Small intestine (tissue), 7 donors: ENCODE data around the gene DNAJB7. TPM values are rescaled to one million over a fixed set of nuclear protein-coding genes. Genes with fewer than 3 reads are reported as not detected.

Source experiments
- DNase-seq, 2 donors: peaks; one replicate each; pipeline versions ENCODE4 v3.0.0 to v3.0.0-alpha.2; 2013
- FAIRE-seq: peaks from 2 replicates; lab custom pipeline; 2012; peaks lifted over from hg19 to GRCh38; lab: Jason Lieb, UNC
- H3K27ac ChIP-seq, 3 donors: one replicate each; pipeline ENCODE4 v1.5.1; 2013; ENCODE audit warnings: low read length in 2 of 3, mild to moderate bottlenecking in 2 of 3, control low read depth in 1 of 3, inconsistent platforms in 1 of 3, low read depth in 1 of 3, moderate library complexity in 1 of 3
- H3K27me3 ChIP-seq, 3 donors: one replicate each; pipeline ENCODE4 v1.6.1; 2013; ENCODE audit warnings: low read length in 3 of 3, inconsistent platforms in 1 of 3; ENCODE audit not compliant: control insufficient read depth in 3 of 3, insufficient read depth in 3 of 3
- H3K36me3 ChIP-seq, 3 donors: one replicate each; pipeline ENCODE4 v1.6.1; 2013; ENCODE audit warnings: low read length in 3 of 3, inconsistent platforms in 1 of 3, low read depth in 1 of 3, mild to moderate bottlenecking in 1 of 3, moderate library complexity in 1 of 3; ENCODE audit not compliant: control insufficient read depth in 3 of 3, insufficient read depth in 2 of 3
- H3K4me1 ChIP-seq, 3 donors: one replicate each; pipeline ENCODE4 v1.6.1; 2013; ENCODE audit warnings: low read length in 2 of 3, inconsistent platforms in 1 of 3, low read depth in 1 of 3, mild to moderate bottlenecking in 1 of 3, moderate library complexity in 1 of 3; ENCODE audit not compliant: control insufficient read depth in 3 of 3, insufficient read depth in 2 of 3
- H3K4me3 ChIP-seq, 3 donors: one replicate each; pipeline ENCODE4 v1.5.1; 2013; ENCODE audit warnings: low read length in 3 of 3, control low read depth in 1 of 3, inconsistent platforms in 1 of 3, low read depth in 1 of 3, mild to moderate bottlenecking in 1 of 3, moderate library complexity in 1 of 3
- H3K9me3 ChIP-seq, 2 donors: one replicate each; pipeline ENCODE4 v1.6.1; 2013; ENCODE audit warnings: low read depth in 1 of 2, low read length in 1 of 2; ENCODE audit not compliant: control insufficient read depth in 2 of 2, insufficient read depth in 1 of 2
- WGBS, 3 donors: extraction: QIAGEN DNeasy Blood & Tissue Kit; methylation state at CpG; one replicate each; pipeline ENCODE4 v1.1.7; 2013; 5-methylcytosine and 5-hydroxymethylcytosine counted together
- polyA plus RNA-seq, 4 donors: library from polyadenylated mRNA; stranded (reverse) in 3 of 4; unstranded in 1 of 4; fragments of 200-250 nt in 3 of 4; fragments of 120-200 nt in 1 of 4; gene quantifications; one replicate each; pipeline versions ENCODE4 v1.2.1 to v1.2.3, GENCODE V29; 2013
- donor health status: healthy with polysubstance abuse.
- donor health status: control.
- donor health status: control.
- donor health status: Bipolar disorder and iron deficiency.
- donor health status: healthy.

DNAJB7 gene
- polyA plus RNA-seq, 4 donors, result 0.25 to 1.6 (median 0.72) TPM

DNA sequence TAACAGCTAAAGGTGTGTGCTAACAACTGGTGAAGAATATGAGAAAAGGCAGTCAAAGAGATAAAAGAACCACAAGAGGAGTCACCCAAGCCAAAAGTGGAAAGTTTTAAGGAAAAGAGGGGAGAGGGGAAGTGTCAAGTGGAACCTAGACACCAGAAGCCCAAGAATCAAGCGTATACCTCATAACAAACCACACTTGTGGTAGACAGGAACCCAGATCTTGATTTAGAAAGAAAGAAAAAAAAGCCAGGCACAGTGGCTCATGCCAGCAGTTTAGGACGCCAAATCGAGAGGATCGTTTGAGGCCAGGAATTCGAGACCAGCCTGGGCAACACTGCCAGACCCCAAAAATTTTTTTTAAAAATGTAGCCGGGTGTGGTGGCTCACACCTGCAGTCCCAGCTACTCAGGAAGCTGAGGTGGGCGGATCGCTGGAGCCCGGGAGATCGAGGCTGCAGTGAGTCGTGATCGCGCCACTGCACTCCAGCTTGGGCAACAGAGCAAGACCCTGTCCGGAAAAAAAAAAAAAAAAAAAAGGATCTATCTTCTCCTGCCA lies 43.6 kb downstream of the DNAJB7 start:
- H3K4me3 ChIP-seq, result peak overlapping the region in 2 of 3 donors; percentile 68 to 99
- FAIRE-seq, result no peak
- 29 to 36% (median 35%) methylated on average over 14 of the region's 14 CpGs for WGBS, 3 donors
- H3K4me1 ChIP-seq, result peaks cover 2 to 9% (median 9%) of the 10 kb centered on the region in 3 donors
- no peaks in the 10 kb centered on the region for H3K27me3 ChIP-seq
- H3K36me3 ChIP-seq, result peaks cover 0 to 2% (median 0%) of the 10 kb centered on the region in 3 donors
- no peak overlapping the region for H3K27ac ChIP-seq
- H3K9me3 ChIP-seq, result no peaks in the 10 kb centered on the region
- DNase-seq, result no peak

DNA sequence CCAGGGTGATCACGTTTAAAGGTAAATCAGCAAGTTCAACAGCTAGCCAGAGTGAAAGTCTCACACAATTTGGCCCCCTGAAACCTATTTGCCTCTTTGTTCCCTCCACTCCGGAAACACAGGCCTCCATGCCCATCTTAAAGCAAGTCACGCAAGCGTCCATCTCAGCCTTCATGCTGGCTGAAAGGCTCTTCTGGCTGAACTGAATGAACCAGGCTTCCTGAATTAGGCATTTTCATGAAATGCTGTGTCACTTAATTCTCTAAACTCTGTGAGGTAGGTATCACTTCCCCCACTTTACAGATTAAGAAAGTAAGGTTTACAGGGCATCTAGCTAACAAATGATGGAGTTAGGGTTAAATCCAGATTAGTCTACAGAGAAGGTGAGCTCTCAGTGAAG lies 44.2 kb downstream of the DNAJB7 start:
- no peak overlapping the region for H3K4me3 ChIP-seq
- WGBS, 3 donors, result 84 to 89% (median 84%) methylated on average over 4 of the region's 4 CpGs

DNA sequence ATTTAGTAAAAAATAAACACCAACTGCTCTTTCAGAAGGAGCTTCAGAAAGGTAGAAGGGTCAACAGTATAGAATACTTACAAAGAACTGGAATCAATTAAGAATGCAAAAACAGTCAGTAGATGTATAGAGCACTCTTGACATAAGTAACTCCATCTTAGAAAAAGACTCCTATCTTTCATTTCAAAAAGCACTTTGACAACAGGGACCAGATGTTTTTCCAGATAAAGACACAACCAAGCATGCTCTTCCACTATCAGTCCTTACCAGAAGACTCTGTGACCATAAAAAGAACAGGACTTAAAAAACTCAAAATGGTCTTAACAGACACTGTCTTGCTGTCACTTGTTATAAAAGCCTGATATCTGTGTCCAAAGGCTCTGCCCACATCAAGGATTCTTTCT lies 48.0 kb downstream of the DNAJB7 start:
- FAIRE-seq (no peak), DNase-seq (no peak)
- Histone ChIP-seq H3K36me3 (peaks cover 0 to 5% (median 0%) of the 10 kb centered on the region in 3 donors), H3K27me3 (no peaks in the 10 kb centered on the region), H3K27ac (no peak overlapping the region), H3K4me3 (no peak overlapping the region), H3K9me3 (no peaks in the 10 kb centered on the region), H3K4me1 (peaks cover 2 to 9% (median 7%) of the 10 kb centered on the region in 3 donors)

More for the DNA sequence above, 44.2 kb downstream of the DNAJB7 start:
- Histone ChIP-seq H3K27ac (no peak overlapping the region), H3K4me1 (peaks cover 2 to 9% (median 9%) of the 10 kb centered on the region in 3 donors), H3K36me3 (peaks cover 0 to 4% (median 0%) of the 10 kb centered on the region in 3 donors), H3K27me3 (no peaks in the 10 kb centered on the region), H3K9me3 (no peaks in the 10 kb centered on the region)
- no peak for FAIRE-seq
- no peak for DNase-seq

Other genes starting within 250 kb of the DNAJB7 start
- 10 to 100 TPM; 11.9 to 20.0 (median 14.1) TPM for gene MRTFA, start 225.4 kb downstream of the DNAJB7 start, polyA plus RNA-seq
- gene MCHR1, start 182.6 kb downstream of the DNAJB7 start, polyA plus RNA-seq, result under 1 TPM in 2 of 4 donors, not detected in 2; 0.04 to 0.39 TPM
- 10 to 100 TPM in 2 of 4 donors, 1 to 10 TPM in 2; 8.1 to 18.5 (median 11.0) TPM for gene SLC25A17, start 42.8 kb downstream of the DNAJB7 start, polyA plus RNA-seq
- gene ST13, start 5.5 kb downstream of the DNAJB7 start, polyA plus RNA-seq, result 100 to 1,000 TPM in 3 of 4 donors, 10 to 100 TPM in 1; 69.6 to 585 (median 127) TPM
- gene XPNPEP3, start 5.0 kb downstream of the DNAJB7 start, polyA plus RNA-seq, result 10 to 100 TPM in 1 of 4 donors, 1 to 10 TPM in 2, under 1 TPM in 1; 0.89 to 11.9 (median 2.6) TPM
- gene RBX1, start 89.3 kb upstream of the DNAJB7 start, polyA plus RNA-seq, result 10 to 100 TPM; 38.7 to 87.4 (median 67.9) TPM
- 10 to 100 TPM in 2 of 4 donors, 1 to 10 TPM in 2; 6.9 to 54.7 (median 12.3) TPM for gene EP300, start 230.5 kb upstream of the DNAJB7 start, polyA plus RNA-seq